22Rv1 (cell line): ENCODE data around the gene PDGFD.

Source experiments
- ZFX ChIP-seq: fragments of 450-650 bp; IDR thresholded peaks from 2 replicates; pipeline ENCODE4 v1.6.1; 2017; ENCODE audit warnings: antibody characterized with exemption, borderline replicate concordance
- TF ChIP-seq, protein P1 (sequence below): fragments of 450-650 bp; IDR thresholded peaks from 2 replicates; pipeline ENCODE4 v1.5.1; 2017; ENCODE audit warnings: mild to moderate bottlenecking

DNA sequence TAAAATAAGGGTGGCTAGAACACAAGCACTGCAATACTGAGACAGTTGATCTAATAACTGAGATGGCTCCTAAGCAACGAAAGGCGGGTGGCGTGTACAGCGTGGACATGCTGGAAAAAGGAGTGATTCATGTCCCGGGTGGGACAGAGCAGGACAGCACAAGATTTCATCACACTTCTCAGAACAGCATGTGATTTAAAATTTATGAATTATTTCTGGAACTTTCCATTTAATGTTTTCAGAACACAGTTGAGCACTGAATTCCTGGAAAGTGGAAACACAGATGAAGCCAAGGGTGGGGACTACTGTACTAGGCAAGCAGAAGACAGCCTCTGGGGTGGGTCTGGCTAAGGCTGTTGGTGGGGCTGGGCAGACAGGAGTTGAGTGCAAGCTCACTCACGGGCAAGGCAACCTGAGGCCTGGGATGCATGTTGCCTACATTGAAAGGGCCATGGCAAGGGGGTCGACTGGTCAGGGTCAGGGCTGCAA is 293.1 kb downstream of the PDGFD start:
- TF ChIP-seq, protein P1, sequence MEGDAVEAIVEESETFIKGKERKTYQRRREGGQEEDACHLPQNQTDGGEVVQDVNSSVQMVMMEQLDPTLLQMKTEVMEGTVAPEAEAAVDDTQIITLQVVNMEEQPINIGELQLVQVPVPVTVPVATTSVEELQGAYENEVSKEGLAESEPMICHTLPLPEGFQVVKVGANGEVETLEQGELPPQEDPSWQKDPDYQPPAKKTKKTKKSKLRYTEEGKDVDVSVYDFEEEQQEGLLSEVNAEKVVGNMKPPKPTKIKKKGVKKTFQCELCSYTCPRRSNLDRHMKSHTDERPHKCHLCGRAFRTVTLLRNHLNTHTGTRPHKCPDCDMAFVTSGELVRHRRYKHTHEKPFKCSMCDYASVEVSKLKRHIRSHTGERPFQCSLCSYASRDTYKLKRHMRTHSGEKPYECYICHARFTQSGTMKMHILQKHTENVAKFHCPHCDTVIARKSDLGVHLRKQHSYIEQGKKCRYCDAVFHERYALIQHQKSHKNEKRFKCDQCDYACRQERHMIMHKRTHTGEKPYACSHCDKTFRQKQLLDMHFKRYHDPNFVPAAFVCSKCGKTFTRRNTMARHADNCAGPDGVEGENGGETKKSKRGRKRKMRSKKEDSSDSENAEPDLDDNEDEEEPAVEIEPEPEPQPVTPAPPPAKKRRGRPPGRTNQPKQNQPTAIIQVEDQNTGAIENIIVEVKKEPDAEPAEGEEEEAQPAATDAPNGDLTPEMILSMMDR = no peak
- no peak for TF ChIP-seq ZFX
